Activated T-helper 1 cell treated with anti-CD3 and anti-CD28 coated beads, Interleukin-12 subunit alpha, Interleukin-12 subunit beta, Interleukin-2, Interleukin-4 antibody, amounts not matched to agents 30 ng/mL and 10 ng/mL and 1 ng/mL, durations not matched to agents 14 hours and 24 hours and 36 hours (primary cell): Measurements from ENCODE around the gene USP25. TPM values are rescaled to one million over a fixed set of nuclear protein-coding genes. Genes with fewer than 3 reads are reported as not detected.

ENCODE experiments used
- DNase-seq: peaks from one replicate; pipeline ENCODE4 v3.0.0; 2021; ENCODE audit warnings: low spot score
- H3K27ac Mint-ChIP-seq: one replicate; pipeline ENCODE4 v1.8.0; 2021; ENCODE audit warnings: mild to moderate bottlenecking, mixed read lengths
- H3K27me3 Mint-ChIP-seq: one replicate; pipeline ENCODE4 v1.8.0; 2022; ENCODE audit warnings: mild to moderate bottlenecking, moderate library complexity, mixed read lengths; ENCODE audit not compliant: insufficient read depth
- H3K36me3 Mint-ChIP-seq: one replicate; pipeline ENCODE4 v1.8.0; 2021; ENCODE audit warnings: low read depth, mixed read lengths
- H3K4me1 Mint-ChIP-seq: one replicate; pipeline ENCODE4 v1.8.0; 2021; ENCODE audit warnings: low read depth, mixed read lengths
- H3K4me3 Mint-ChIP-seq: one replicate; pipeline ENCODE4 v1.8.0; 2021; ENCODE audit warnings: mild to moderate bottlenecking, moderate library complexity, mixed read lengths
- H3K9me3 Mint-ChIP-seq: one replicate; pipeline ENCODE4 v1.8.0; 2021; ENCODE audit warnings: mixed read lengths
- intact Hi-C: fragments of 100-400 bp; cut with micrococcal nuclease; formaldehyde crosslinking; loops from one replicate; pipeline ENCODE4 v1.15.1; 2024
- total RNA-seq: library from RNA; stranded (reverse); gene quantifications from 2 replicates; pipeline ENCODE4 v1.2.3, GENCODE V29; 2022

The USP25 gene
- total RNA-seq, 1 donor from 2014 or later: 26.8 TPM

GRCh38 chr21:15809818-15810217 lies 80.0 kb downstream of the USP25 start:
- Mint-ChIP-seq H3K4me1 (peaks cover 23% of the 10 kb centered on the region), H3K9me3 (peaks cover 17% of the 10 kb centered on the region), H3K27me3 (no peaks in the 10 kb centered on the region), H3K27ac (no peak overlapping the region), H3K36me3 (peaks cover 47% of the 10 kb centered on the region), H3K4me3 (no peak overlapping the region)
- intact Hi-C loops: no loop called here
- no peak for DNase-seq

GRCh38 chr21:15815285-15815684 lies 85.5 kb downstream of the USP25 start:
- Mint-ChIP-seq H3K4me1 (no peaks in the 10 kb centered on the region), H3K4me3 (no peak overlapping the region), H3K36me3 (peaks cover 56% of the 10 kb centered on the region), H3K27ac (no peak overlapping the region), H3K27me3 (no peaks in the 10 kb centered on the region), H3K9me3 (peaks cover 35% of the 10 kb centered on the region)
- intact Hi-C loops: no loop called here
- no peak for DNase-seq

- Mint-ChIP-seq H3K9me3 (peaks cover 13% of the 10 kb centered on the region), H3K27me3 (no peaks in the 10 kb centered on the region), H3K4me3 (no peak overlapping the region), H3K36me3 (peaks cover 27% of the 10 kb centered on the region), H3K4me1 (peaks cover 21% of the 10 kb centered on the region), H3K27ac (no peak overlapping the region)
- DNase-seq: no peak
- intact Hi-C loops: no loop called here
These were observed 90.5 kb downstream of the USP25 start for GRCh38 chr21:15820327-15820726.

GRCh38 chr21:15820852-15821379 lies 91.1 kb downstream of the USP25 start:
- H3K4me3 Mint-ChIP-seq: no peak overlapping the region
- H3K36me3 Mint-ChIP-seq: peaks cover 22% of the 10 kb centered on the region
- no peaks in the 10 kb centered on the region for H3K27me3 Mint-ChIP-seq
- H3K27ac Mint-ChIP-seq: no peak overlapping the region
- intact Hi-C loops: no loop called here
- H3K4me1 Mint-ChIP-seq: peaks cover 21% of the 10 kb centered on the region
- no peak for DNase-seq
- peaks cover 7% of the 10 kb centered on the region for H3K9me3 Mint-ChIP-seq

GRCh38 chr21:15823486-15824150 lies 93.8 kb downstream of the USP25 start:
- DNase-seq: no peak
- Mint-ChIP-seq H3K4me3 (no peak overlapping the region), H3K27ac (no peak overlapping the region), H3K36me3 (peaks cover 15% of the 10 kb centered on the region), H3K4me1 (peaks cover 21% of the 10 kb centered on the region), H3K27me3 (no peaks in the 10 kb centered on the region), H3K9me3 (no peaks in the 10 kb centered on the region)
- intact Hi-C loops: no loop called here

- intact Hi-C loops: loop anchor here (1.0 to 5.0 kb wide), 2 partner anchors 93 to 148 kb away; no protein-coding TSS in a partner anchor
These were observed 95.9 kb downstream of the USP25 start for GRCh38 chr21:15825700-15826099.

GRCh38 chr21:15826147-15826780 lies 96.5 kb downstream of the USP25 start:
- intact Hi-C loops: loop anchor here (1.0 to 5.0 kb wide), 2 partner anchors 94 to 149 kb away; no protein-coding TSS in a partner anchor
- no peaks in the 10 kb centered on the region for H3K27me3 Mint-ChIP-seq

More at GRCh38 chr21:15825700-15826099, 95.9 kb downstream of the USP25 start:
- Mint-ChIP-seq H3K27me3 (no peaks in the 10 kb centered on the region), H3K9me3 (no peaks in the 10 kb centered on the region), H3K4me1 (peaks cover 21% of the 10 kb centered on the region), H3K36me3 (peaks cover 13% of the 10 kb centered on the region), H3K27ac (no peak overlapping the region), H3K4me3 (no peak overlapping the region)
- no peak for DNase-seq

GRCh38 chr21:15826908-15827601 lies 97.3 kb downstream of the USP25 start:
- intact Hi-C loops: loop anchor here (1.0 to 5.0 kb wide), 2 partner anchors 95 to 150 kb away; no protein-coding TSS in a partner anchor
- Mint-ChIP-seq H3K27me3 (no peaks in the 10 kb centered on the region), H3K4me1 (peaks cover 21% of the 10 kb centered on the region), H3K27ac (no peak overlapping the region), H3K4me3 (no peak overlapping the region), H3K36me3 (peaks cover 17% of the 10 kb centered on the region), H3K9me3 (no peaks in the 10 kb centered on the region)
- DNase-seq: no peak

More at GRCh38 chr21:15826147-15826780, 96.5 kb downstream of the USP25 start:
- Mint-ChIP-seq H3K36me3 (peaks cover 15% of the 10 kb centered on the region), H3K4me3 (no peak overlapping the region), H3K9me3 (no peaks in the 10 kb centered on the region), H3K4me1 (peaks cover 21% of the 10 kb centered on the region), H3K27ac (peak overlapping the region; percentile 59)
- DNase-seq: peak; percentile 8

- Mint-ChIP-seq H3K4me3 (no peak overlapping the region), H3K4me1 (no peaks in the 10 kb centered on the region), H3K9me3 (no peaks in the 10 kb centered on the region), H3K36me3 (peaks cover 26% of the 10 kb centered on the region), H3K27me3 (no peaks in the 10 kb centered on the region), H3K27ac (no peak overlapping the region)
- DNase-seq: no peak
- intact Hi-C loops: no loop called here
These were observed 101.7 kb downstream of the USP25 start for GRCh38 chr21:15831497-15831896.

- H3K9me3 Mint-ChIP-seq: no peaks in the 10 kb centered on the region
- H3K4me3 Mint-ChIP-seq: no peak overlapping the region
- intact Hi-C loops: no loop called here
- H3K27ac Mint-ChIP-seq: no peak overlapping the region
- H3K4me1 Mint-ChIP-seq: peaks cover 7% of the 10 kb centered on the region
- no peaks in the 10 kb centered on the region for H3K27me3 Mint-ChIP-seq
- DNase-seq: no peak
- peaks cover 9% of the 10 kb centered on the region for H3K36me3 Mint-ChIP-seq
These were observed 107.9 kb downstream of the USP25 start for GRCh38 chr21:15837645-15838044.

- Mint-ChIP-seq H3K36me3 (peaks cover 11% of the 10 kb centered on the region), H3K4me1 (peaks cover 7% of the 10 kb centered on the region), H3K27ac (no peak overlapping the region), H3K27me3 (no peaks in the 10 kb centered on the region), H3K9me3 (no peaks in the 10 kb centered on the region), H3K4me3 (no peak overlapping the region)
- DNase-seq: no peak
- intact Hi-C loops: no loop called here
These were observed 109.2 kb downstream of the USP25 start for GRCh38 chr21:15839026-15839425.

- Mint-ChIP-seq H3K27ac (no peak overlapping the region), H3K27me3 (no peaks in the 10 kb centered on the region)
These were observed 109.8 kb downstream of the USP25 start for GRCh38 chr21:15839601-15840000.

GRCh38 chr21:15840406-15840805 lies 110.6 kb downstream of the USP25 start:
- Mint-ChIP-seq H3K27me3 (no peaks in the 10 kb centered on the region), H3K36me3 (peaks cover 2% of the 10 kb centered on the region), H3K9me3 (no peaks in the 10 kb centered on the region), H3K4me3 (no peak overlapping the region), H3K4me1 (peaks cover 7% of the 10 kb centered on the region), H3K27ac (no peak overlapping the region)
- DNase-seq: no peak
- intact Hi-C loops: no loop called here

More at GRCh38 chr21:15839601-15840000, 109.8 kb downstream of the USP25 start:
- H3K4me1 Mint-ChIP-seq: peaks cover 7% of the 10 kb centered on the region
- H3K36me3 Mint-ChIP-seq: peaks cover 7% of the 10 kb centered on the region
- DNase-seq: no peak
- no peak overlapping the region for H3K4me3 Mint-ChIP-seq
- H3K9me3 Mint-ChIP-seq: no peaks in the 10 kb centered on the region
- intact Hi-C loops: no loop called here
